SH-SY5Y (cell line): ENCODE results near the gene GRAMD2A.

Source experiments
- GATA2 ChIP-seq: IDR thresholded peaks from 2 replicates; pipeline ENCODE4 v1.6.1; 2011; ENCODE audit warnings: mild to moderate bottlenecking, low read depth, low read length
- GATA3 ChIP-seq: IDR thresholded peaks from 2 replicates; pipeline ENCODE4 v1.6.1; 2011; ENCODE audit warnings: low read depth, mild to moderate bottlenecking, low read length, moderate library complexity

GRCh38 chr15:72205896-72206676 lies 8.5 kb upstream of the GRAMD2A start:
- TF ChIP-seq GATA3, result no peak
- TF ChIP-seq GATA2, result no peak
